WTC11 (cell line): ENCODE measurements around the gene ZNF646. TPM values are rescaled to one million over a fixed set of nuclear protein-coding genes. Genes with fewer than 3 reads are reported as not detected.

Source experiments
- ATAC-seq: fragments of 200-7000 bp; cut with Tn5 transposase; 2 replicates; pipeline ENCODE4 v1.10.0; 2021; ENCODE audit warnings: mild to moderate bottlenecking, moderate library complexity
- CTCF ChIA-PET: fragments of 300-600 bp; sonication (Branson Sonifier 250); formaldehyde crosslinking; loops from one replicate; lab custom pipeline; 2021; ENCODE audit warnings: antibody characterized with exemption; lab: Charles Lee
- POLR2A ChIA-PET: fragments of 350-600 bp; sonication (Branson Sonifier 250); formaldehyde crosslinking; loops from one replicate; lab custom pipeline; 2021; ENCODE audit warnings: antibody characterized with exemption; lab: Charles Lee
- DNase-seq: peaks from one replicate; pipeline ENCODE4 v3.0.0; 2021; ENCODE audit warnings: low spot score
- H3K27ac Mint-ChIP-seq: 2 replicates; pipeline ENCODE4 v1.8.0; 2021; ENCODE audit warnings: mixed read lengths
- H3K27me3 Mint-ChIP-seq: 2 replicates; pipeline ENCODE4 v1.8.0; 2021; ENCODE audit warnings: low read depth, mild to moderate bottlenecking, moderate library complexity, mixed read lengths
- H3K36me3 Mint-ChIP-seq: 2 replicates; pipeline ENCODE4 v1.8.0; 2021; ENCODE audit warnings: mixed read lengths
- H3K4me1 Mint-ChIP-seq: 2 replicates; pipeline ENCODE4 v1.8.0; 2022; ENCODE audit warnings: mixed read lengths
- H3K4me3 Mint-ChIP-seq: 2 replicates; pipeline ENCODE4 v1.8.0; 2021; ENCODE audit warnings: mild to moderate bottlenecking, moderate library complexity, mixed read lengths
- H3K9me3 Mint-ChIP-seq: 2 replicates; pipeline ENCODE4 v1.8.0; 2021; ENCODE audit warnings: mixed read lengths
- CDX4 ChIP-seq: fragments of 250-450 bp; sonication (Bioruptor Pico); IDR thresholded peaks from 2 replicates; pipeline ENCODE4 v1.9.0; 2021; ENCODE audit warnings: moderate library complexity, mild to moderate bottlenecking, inconsistent platforms, borderline replicate concordance
- CREB1 ChIP-seq: sonication (generic); formaldehyde crosslinking; IDR thresholded peaks from 2 replicates; pipeline ENCODE4 v1.8.0; 2023; ENCODE audit warnings: mild to moderate bottlenecking, missing genetic modification reagents
- CREM ChIP-seq: sonication (generic); formaldehyde crosslinking; IDR thresholded peaks from 2 replicates; pipeline ENCODE4 v1.8.1; 2022; ENCODE audit warnings: mild to moderate bottlenecking, missing genetic modification reagents, moderate library complexity
- FOXK1 ChIP-seq: sonication (generic); formaldehyde crosslinking; IDR thresholded peaks from 2 replicates; pipeline ENCODE4 v1.8.0; 2022; ENCODE audit warnings: mild to moderate bottlenecking, moderate library complexity, missing genetic modification reagents
- GABPB1 ChIP-seq: sonication (generic); formaldehyde crosslinking; IDR thresholded peaks from 2 replicates; pipeline ENCODE4 v1.8.1; 2023; ENCODE audit warnings: mild to moderate bottlenecking, missing genetic modification reagents
- MAX ChIP-seq: sonication (generic); formaldehyde crosslinking; IDR thresholded peaks from 2 replicates; pipeline ENCODE4 v1.8.0; 2022; ENCODE audit warnings: mild to moderate bottlenecking, missing genetic modification reagents
- ZNF232 ChIP-seq: sonication (generic); formaldehyde crosslinking; IDR thresholded peaks from 2 replicates; pipeline ENCODE4 v1.8.0; 2022; ENCODE audit warnings: mild to moderate bottlenecking, missing genetic modification reagents
- total RNA-seq: library from RNA; stranded (reverse); gene quantifications from 3 replicates; pipeline ENCODE4 v1.2.3, GENCODE V29; 2021
- TF ChIP-seq, protein P1 (sequence below): sonication (generic); formaldehyde crosslinking; IDR thresholded peaks from 2 replicates; pipeline ENCODE4 v1.8.1; 2023; ENCODE audit warnings: mild to moderate bottlenecking, missing genetic modification reagents, borderline replicate concordance
- TF ChIP-seq, protein P2 (sequence below): sonication (generic); formaldehyde crosslinking; IDR thresholded peaks from 2 replicates; pipeline ENCODE4 v1.8.1; 2023; ENCODE audit warnings: mild to moderate bottlenecking, missing genetic modification reagents
- TF ChIP-seq, protein P3 (sequence below): sonication (generic); formaldehyde crosslinking; IDR thresholded peaks from 2 replicates; pipeline ENCODE4 v1.8.0; 2022; ENCODE audit warnings: mild to moderate bottlenecking, missing genetic modification reagents
- TF ChIP-seq, protein P4 (sequence below): sonication (generic); formaldehyde crosslinking; IDR thresholded peaks from 2 replicates; pipeline ENCODE4 v1.8.1; 2023; ENCODE audit warnings: mild to moderate bottlenecking, missing genetic modification reagents
- TF ChIP-seq, protein P5 (sequence below): sonication (generic); formaldehyde crosslinking; IDR thresholded peaks from 2 replicates; pipeline ENCODE4 v1.8.1; 2023; ENCODE audit warnings: mild to moderate bottlenecking, missing genetic modification reagents, moderate library complexity

ZNF646 gene
- total RNA-seq, 1 experiment from 2014 or later: 29.3 TPM

DNA sequence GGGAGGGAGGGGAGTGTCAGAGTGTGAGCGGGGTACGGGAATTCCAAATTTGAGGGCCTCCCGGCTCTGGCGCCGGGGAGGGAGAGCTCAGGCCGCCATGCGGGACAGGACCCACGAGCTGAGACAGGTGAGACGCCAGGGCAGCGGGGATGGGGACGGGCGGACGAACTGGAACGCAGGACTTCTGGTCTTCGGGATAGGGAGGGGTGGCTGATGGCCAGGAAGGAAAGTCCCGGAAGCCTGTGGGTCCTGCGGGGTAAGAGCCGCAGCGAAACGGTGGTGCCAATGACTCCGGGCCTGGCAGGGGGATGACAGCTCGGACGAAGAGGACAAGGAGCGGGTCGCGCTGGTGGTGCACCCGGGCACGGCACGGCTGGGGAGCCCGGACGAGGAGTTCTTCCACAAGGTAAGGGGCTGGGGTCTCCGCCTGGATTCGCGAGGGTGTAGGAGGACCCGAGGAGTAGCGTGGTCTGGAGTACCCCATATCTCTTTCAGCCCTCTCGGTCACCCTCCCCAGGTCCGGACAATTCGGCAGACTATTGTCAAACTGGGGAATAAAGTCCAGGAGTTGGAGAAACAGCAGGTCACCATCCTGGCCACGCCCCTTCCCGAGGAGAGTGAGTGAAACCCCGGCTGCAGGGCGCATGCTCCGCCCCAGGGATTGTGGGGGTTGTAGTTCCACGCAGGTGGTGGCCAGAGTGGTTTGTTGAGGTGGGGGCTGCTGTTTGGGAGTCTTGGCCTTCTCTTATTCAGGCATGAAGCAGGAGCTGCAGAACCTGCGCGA, 40.3 kb upstream of the ZNF646 start:
- H3K36me3 Mint-ChIP-seq: no peaks in the 10 kb centered on the region
- peak overlapping the region; percentile 90 for H3K4me3 Mint-ChIP-seq
- TF ChIP-seq GABPB1 (peak; percentile 21; the same call in 1 of the 2 replicates), CDX4 (CRISPR knock-in tag) (no peak), MAX (CRISPR knock-in tag) (peak; percentile 42; the same call in 1 of the 2 replicates), FOXK1 (0 out of 2 replicates have a peak, but pooled peaks have one; percentile 19)
- TF ChIP-seq, protein P1, sequence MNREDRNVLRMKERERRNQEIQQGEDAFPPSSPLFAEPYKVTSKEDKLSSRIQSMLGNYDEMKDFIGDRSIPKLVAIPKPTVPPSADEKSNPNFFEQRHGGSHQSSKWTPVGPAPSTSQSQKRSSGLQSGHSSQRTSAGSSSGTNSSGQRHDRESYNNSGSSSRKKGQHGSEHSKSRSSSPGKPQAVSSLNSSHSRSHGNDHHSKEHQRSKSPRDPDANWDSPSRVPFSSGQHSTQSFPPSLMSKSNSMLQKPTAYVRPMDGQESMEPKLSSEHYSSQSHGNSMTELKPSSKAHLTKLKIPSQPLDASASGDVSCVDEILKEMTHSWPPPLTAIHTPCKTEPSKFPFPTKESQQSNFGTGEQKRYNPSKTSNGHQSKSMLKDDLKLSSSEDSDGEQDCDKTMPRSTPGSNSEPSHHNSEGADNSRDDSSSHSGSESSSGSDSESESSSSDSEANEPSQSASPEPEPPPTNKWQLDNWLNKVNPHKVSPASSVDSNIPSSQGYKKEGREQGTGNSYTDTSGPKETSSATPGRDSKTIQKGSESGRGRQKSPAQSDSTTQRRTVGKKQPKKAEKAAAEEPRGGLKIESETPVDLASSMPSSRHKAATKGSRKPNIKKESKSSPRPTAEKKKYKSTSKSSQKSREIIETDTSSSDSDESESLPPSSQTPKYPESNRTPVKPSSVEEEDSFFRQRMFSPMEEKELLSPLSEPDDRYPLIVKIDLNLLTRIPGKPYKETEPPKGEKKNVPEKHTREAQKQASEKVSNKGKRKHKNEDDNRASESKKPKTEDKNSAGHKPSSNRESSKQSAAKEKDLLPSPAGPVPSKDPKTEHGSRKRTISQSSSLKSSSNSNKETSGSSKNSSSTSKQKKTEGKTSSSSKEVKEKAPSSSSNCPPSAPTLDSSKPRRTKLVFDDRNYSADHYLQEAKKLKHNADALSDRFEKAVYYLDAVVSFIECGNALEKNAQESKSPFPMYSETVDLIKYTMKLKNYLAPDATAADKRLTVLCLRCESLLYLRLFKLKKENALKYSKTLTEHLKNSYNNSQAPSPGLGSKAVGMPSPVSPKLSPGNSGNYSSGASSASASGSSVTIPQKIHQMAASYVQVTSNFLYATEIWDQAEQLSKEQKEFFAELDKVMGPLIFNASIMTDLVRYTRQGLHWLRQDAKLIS (CRISPR knock-in tag): no peak
- TF ChIP-seq, protein P2, sequence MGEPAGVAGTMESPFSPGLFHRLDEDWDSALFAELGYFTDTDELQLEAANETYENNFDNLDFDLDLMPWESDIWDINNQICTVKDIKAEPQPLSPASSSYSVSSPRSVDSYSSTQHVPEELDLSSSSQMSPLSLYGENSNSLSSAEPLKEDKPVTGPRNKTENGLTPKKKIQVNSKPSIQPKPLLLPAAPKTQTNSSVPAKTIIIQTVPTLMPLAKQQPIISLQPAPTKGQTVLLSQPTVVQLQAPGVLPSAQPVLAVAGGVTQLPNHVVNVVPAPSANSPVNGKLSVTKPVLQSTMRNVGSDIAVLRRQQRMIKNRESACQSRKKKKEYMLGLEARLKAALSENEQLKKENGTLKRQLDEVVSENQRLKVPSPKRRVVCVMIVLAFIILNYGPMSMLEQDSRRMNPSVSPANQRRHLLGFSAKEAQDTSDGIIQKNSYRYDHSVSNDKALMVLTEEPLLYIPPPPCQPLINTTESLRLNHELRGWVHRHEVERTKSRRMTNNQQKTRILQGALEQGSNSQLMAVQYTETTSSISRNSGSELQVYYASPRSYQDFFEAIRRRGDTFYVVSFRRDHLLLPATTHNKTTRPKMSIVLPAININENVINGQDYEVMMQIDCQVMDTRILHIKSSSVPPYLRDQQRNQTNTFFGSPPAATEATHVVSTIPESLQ (CRISPR knock-in tag): no peak
- H3K4me1 Mint-ChIP-seq: no peaks in the 10 kb centered on the region
- no peaks in the 10 kb centered on the region for H3K9me3 Mint-ChIP-seq
- peak; percentile 59 for ATAC-seq
- no peaks in the 10 kb centered on the region; the same call in 1 of the 2 replicates for H3K27me3 Mint-ChIP-seq
- DNase-seq: peak; percentile 92
- ChIA-PET CTCF (interaction anchor here (1.0 to 2.7 kb wide), 7 partner anchors 8 to 108 kb away, joined by 3 to 16 read pairs (median 5); partner anchors contain the start of gene HSD3B7), POLR2A (interaction anchor here (0.6 to 1.0 kb wide), 3 partner anchors 8 to 85 kb away, joined by 3 to 5 read pairs (median 3); no protein-coding TSS in a partner anchor)
- H3K27ac Mint-ChIP-seq: no peak overlapping the region

DNA sequence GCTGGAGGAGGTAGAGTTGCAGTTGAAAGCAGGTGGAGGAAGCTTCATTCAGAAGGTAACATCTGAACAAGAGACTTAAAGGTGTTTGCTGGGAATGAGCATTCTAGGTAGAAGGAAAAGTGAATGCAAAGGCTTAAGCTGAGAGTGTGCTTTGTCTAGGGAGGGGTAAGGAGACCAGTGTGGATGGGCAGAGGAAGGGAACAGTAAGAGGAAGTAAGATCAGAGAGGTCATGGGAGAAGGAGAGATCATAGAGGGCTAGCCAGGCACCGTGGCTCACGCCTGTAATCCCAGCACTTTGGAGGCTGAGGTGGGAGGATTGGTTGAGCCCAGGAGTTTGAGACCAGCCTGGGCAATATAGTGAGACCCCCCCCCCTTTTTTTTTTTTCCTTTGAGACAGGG, 37.5 kb upstream of the ZNF646 start:
- no peak overlapping the region for H3K4me3 Mint-ChIP-seq
- H3K9me3 Mint-ChIP-seq: no peaks in the 10 kb centered on the region
- H3K27ac Mint-ChIP-seq: no peak overlapping the region
- DNase-seq (no peak), ATAC-seq (no peak)
- no peaks in the 10 kb centered on the region for H3K27me3 Mint-ChIP-seq
- no peaks in the 10 kb centered on the region for H3K4me1 Mint-ChIP-seq
- H3K36me3 Mint-ChIP-seq: no peaks in the 10 kb centered on the region
- TF ChIP-seq MAX (CRISPR knock-in tag) (no peak), CREM (CRISPR knock-in tag) (no peak), CREB1 (CRISPR knock-in tag) (no peak), ZNF232 (CRISPR knock-in tag) (no peak)
- TF ChIP-seq, protein P3, sequence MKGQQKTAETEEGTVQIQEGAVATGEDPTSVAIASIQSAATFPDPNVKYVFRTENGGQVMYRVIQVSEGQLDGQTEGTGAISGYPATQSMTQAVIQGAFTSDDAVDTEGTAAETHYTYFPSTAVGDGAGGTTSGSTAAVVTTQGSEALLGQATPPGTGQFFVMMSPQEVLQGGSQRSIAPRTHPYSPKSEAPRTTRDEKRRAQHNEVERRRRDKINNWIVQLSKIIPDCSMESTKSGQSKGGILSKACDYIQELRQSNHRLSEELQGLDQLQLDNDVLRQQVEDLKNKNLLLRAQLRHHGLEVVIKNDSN: no peak
- TF ChIP-seq, protein P4, sequence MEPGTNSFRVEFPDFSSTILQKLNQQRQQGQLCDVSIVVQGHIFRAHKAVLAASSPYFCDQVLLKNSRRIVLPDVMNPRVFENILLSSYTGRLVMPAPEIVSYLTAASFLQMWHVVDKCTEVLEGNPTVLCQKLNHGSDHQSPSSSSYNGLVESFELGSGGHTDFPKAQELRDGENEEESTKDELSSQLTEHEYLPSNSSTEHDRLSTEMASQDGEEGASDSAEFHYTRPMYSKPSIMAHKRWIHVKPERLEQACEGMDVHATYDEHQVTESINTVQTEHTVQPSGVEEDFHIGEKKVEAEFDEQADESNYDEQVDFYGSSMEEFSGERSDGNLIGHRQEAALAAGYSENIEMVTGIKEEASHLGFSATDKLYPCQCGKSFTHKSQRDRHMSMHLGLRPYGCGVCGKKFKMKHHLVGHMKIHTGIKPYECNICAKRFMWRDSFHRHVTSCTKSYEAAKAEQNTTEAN (CRISPR knock-in tag): no peak
- TF ChIP-seq, protein P5, sequence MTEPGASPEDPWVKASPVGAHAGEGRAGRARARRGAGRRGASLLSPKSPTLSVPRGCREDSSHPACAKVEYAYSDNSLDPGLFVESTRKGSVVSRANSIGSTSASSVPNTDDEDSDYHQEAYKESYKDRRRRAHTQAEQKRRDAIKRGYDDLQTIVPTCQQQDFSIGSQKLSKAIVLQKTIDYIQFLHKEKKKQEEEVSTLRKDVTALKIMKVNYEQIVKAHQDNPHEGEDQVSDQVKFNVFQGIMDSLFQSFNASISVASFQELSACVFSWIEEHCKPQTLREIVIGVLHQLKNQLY: no peak
- POLR2A ChIA-PET: no interaction called here
- CTCF ChIA-PET: no interaction called here
